Cortex of kidney (tissue), 1 donor: Measurements from ENCODE around the gene IDI1.
"Not testable (repeated sequence)": the region's sequence is repeated elsewhere in the genome, so short reads cannot be mapped to it uniquely, and the experiment has no call there.

Experiments used
- DNase-seq: peaks from one replicate; lab custom pipeline; 2025; lab: John Stamatoyannopoulos, UW

The IDI1 gene

DNA sequence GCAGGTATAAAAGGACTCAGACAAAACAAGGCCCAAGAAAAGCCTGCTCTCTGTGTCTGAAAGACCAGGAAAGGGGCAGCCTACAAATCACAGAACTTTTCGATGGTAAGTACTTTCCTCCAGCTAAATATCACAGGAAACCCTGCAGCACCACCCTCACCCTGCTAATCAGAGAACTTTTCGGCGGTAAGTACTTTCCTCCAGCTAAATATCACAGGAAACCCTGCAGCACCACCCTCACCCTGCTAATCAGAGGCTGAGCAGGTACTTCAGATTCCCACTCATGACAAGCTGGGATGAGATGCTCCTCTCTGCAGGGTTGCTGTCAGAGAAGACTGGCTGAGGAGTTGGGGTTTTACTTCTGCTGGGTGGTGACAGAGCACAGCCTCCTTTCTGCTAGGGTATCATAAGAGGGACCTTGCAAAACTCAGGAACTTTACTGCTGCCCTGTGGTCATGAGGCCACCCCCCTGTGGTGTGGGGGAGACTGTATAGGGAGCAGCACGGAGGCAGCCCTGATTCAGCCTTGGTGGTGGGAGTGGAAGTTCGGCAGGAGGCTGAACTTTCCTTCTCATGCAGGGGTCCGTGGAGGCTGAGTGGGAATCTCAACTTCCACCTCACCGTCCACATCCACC lies 14.4 kb upstream of the IDI1 start:
- no peak for DNase-seq

DNA sequence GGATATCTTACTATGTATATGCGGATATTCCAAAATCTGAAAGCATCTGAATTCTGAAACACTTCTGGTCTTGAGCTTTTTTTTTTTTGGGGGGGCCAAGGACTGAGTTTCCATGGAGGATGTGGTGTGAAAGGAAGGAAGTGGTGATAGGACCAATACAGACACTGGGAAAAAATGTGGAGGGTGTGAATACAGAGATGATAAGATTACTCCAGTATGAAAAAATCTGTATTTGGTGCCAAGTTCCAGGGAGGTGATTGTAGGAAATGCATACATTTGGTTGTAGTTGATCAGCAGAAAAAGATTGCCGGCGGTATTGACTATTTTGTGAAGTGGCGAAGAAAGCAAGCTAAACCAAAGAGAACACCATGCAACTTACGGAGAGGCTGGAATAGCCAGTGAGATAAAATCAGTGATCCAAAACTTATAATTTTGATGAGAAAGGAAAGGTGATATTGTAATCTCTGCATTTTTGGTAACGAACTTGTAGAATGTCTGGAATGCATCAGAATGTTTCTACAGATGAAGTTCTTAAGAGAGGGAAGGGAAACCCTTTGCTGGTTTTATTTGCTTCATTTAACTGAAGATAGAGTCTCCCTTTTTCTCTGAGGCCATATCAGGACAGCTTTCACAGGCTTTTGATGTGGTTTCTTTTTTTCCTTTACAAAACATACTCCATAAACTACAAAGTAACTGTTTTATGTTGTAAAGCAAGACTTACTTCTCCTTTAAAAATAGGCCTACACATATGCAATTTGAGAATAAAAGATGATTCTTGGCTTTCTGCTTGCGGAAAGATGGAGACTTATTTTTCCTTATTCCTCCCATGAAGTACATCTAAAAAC lies 13.2 kb upstream of the IDI1 start:
- DNase-seq = no peak

DNA sequence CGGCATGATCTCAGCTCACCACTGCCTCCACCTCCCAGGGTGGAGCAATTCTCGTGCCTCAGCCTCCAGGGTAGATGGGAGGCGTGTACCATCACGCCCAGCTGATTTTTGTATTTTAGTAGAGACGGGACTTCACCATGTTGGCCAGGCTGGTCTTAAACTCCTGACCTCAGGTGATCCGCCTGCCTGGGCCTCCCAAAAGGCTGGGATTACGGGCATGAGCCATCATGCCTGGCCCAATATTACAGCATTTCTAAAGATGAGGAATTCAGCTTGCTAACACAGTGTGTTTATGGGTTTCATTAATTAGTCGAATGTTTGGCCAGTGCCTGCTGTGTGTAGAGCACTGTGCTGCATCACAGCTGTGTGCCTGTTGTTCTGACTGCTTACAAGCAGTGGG lies 11.0 kb upstream of the IDI1 start:
- no peak for DNase-seq

GRCh38 chr10:1058017-1058416 lies 9.1 kb upstream of the IDI1 start:
- no peak for DNase-seq

DNA sequence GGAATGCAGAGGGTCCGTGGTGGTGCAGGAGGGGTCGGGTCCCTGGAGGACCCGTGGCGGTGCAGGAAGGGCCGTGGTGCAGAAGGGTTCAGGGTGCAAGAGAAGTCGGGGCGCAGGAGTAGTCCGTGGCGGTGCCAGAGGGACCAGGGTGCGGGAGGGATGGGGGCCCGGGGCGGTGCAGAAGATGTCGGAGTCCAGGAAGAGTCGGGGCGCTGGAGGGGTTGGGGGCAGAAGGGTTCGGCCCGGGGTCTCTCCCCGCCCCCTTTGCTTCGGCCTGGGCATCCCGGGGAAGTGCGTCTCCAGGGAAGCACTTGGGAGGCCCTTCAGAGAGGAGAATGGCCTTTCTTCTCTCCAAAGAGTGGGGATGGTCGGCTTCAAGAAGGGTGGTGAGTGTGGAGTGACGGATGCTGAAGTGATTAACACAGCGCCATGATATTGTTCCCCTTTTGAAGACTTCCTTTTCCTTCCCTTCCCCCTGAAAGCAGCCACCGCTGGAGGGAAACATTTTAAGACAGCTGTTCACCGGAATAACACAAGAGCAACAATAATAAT lies 8.3 kb upstream of the IDI1 start:
- DNase-seq = no peak

DNA sequence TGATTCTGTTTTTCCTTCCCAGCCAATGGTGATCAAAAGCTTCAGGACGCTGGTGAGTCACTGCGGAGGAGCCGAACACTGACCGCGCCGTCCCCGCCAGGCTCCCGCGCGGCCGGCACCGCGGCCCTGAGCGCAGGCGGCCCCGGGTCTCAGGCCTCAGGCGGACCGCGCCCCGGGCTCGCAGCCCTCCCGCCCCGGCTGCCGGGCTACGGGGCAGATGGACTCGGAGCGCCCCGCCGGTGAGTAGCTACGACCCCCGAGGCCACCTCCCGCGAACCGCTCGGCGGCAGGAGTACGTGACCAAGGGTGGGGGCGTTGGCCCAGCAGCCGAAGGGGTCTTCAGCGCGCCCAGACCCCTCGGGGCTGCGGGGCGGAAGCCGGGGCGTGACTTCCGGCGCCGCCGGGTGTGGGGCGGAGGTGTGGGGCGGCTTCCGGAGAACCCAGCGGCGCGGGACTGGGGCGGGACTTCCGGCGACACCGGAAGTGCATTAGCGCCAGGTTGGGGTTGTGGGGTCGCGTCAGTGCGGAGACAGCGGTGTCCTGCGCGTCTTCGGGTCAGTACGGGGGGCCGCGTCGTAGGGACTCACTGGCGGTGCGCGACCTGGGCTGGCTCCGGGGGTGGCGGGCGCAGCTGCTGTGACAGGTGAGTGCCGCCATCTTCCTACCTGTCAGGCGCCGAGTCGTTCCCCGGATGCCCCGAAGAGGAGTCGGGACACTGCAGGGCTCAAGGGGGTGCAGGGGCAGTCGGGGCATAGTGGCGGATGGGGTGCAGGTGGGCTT lies 7.6 kb upstream of the IDI1 start, which contains the start of gene WDR37:
TSS of gene WDR37 (plus strand) at position 60 of the 780 bp plus-strand sequence. CDS start 15,771 bp downstream, outside the sequence.
- no peak for DNase-seq

- no peak for DNase-seq
Observed at GRCh38 chr10:1054684-1055083, 5.8 kb upstream of the IDI1 start.

DNA sequence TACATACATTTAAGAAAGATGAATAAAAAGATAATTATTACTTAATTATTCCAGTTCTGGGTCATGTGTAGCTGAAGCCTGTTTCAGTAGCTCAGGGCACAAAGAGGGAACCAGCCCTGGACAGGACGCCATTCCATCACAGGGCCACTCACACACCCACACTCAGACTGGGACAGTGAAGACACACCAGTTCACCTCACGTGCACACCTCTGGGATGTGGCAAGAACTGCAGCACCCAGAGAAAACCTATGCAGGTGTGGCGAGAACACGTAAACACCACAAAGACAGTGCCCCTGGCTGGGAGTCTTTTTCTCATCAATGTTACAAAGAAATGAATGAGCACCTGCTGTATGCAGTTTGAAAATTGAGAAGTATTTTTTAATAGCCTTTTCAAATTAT lies 1.6 kb upstream of the IDI1 start:
- DNase-seq = no peak

DNA sequence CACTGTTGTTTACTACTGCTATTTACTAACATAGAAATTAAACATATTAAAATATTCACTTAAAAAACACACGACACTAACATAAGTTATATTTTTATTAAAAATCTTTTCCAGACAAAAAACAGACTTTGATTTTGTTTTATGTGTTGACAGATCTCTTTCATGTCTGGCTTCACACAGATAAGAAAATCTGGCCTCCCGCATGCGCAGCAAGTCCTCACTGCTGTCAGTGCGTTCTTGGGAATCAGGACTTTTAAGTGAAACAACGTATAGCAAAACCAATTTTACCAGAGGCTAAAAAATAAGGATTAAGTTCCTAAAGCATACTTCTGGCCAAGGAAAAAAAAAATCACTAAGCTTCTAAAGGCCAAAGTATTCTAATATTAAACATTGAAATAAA lies 1.2 kb upstream of the IDI1 start:
- no peak for DNase-seq

DNA sequence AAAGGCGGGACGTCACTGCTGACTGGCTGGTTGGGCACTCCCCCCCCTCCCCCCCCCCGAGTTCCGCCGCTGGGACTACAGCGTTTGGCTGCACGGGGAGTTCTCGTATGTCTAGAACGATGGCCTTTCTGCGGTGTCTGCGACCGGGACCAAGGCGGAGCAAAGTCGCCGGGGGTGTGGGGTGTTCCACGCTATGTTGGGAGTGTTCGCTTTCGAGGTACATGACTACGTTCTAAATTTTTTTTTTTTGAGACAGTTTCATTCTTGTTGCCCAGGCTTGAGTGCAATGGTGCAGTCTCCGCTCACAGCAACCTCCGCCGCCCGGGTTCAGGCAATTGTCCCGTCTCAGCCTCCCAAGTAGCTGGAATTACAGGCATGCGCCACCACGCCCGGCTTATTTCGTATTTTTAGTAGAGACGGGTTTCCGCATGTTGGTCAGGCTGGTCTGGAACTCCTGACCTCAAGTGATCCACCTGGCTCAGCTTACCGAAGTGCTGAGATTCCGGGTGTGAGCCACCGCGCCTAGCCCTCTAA lies 573 bp upstream of the IDI1 start:
- no peak for DNase-seq

GRCh38 chr10:1048349-1048731 lies 579 bp downstream of the IDI1 start:
- DNase-seq = no peak

DNA sequence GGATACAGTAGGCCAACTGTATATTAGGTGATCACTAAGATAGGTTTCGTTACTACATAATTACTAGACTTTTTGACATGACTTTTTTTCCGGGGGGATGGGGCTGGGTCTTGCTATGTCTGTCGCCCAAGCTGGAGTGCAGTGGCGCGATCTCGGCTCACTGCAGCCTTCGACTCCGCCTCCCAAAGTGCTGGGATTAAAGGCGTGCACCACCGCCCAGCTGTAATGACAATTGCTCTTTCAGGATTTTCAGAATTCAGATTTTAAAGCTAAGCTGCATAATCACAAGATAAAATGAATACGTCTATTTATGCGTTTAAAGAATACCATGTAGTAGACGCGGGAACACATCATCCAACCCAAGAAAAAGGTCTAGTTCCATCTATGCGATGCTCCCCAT lies 982 bp downstream of the IDI1 start:
- DNase-seq = no peak

DNA sequence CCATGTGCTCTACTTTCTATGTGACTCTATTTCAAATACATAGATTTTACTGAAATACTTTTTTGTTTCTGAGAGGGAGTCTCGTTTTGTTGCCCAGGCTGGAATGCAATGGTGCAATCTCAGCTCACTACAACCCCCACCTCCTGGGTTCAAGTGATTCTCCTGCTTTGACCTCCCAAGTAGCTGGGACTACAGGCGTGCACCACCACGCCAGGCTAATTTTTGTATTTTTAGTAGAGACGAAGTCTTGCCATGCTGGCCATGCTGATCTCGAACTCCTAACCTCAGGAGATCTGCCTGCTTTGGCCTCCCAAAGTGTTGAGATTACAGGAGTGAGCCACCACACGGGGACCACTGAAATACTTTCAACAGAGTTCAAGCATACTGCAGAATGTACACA lies 3.5 kb downstream of the IDI1 start:
- DNase-seq = no peak

- DNase-seq = no peak
Observed at GRCh38 chr10:1044964-1045363, 4.0 kb downstream of the IDI1 start.

DNA sequence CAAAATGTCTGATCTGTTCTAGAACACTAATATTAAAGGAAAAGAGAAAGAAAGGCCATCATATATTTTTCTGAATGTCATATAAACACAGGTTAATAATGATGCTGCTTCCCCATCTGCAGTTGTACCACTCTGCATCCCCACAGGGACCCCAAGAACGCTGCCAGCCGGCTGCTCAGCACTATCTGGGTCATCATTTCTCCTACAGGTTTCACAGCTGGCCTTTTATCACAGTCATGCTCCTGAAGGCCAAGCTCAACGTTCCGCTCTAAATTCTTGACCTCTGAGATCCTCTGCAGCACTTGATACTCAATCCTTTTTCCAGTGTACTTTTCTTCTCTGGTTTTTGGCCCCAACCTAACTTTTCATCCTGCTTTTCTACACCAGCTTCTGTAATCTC lies 4.8 kb downstream of the IDI1 start:
- DNase-seq = no peak

- no peak for DNase-seq
Observed at GRCh38 chr10:1043532-1043995, 5.4 kb downstream of the IDI1 start.

DNA sequence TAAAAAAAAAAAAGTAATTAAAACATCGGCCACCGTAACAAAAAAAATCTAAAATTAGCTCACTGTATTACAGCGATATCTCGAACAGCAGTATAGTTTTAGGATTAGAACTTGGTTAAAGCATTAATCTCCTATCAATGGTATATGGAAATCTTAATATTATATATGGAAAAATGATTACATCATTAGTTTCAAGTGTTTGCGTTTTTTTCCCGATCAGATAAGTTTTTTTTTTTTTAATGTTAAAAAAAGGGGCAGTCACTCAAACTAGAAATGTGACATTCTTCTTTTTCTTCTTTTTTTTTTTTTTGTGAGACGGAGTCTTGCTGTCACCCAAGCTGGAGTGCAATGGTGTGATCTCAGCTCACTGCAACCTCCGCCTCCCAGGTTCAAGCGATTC lies 7.4 kb downstream of the IDI1 start:
- no peak for DNase-seq

DNA sequence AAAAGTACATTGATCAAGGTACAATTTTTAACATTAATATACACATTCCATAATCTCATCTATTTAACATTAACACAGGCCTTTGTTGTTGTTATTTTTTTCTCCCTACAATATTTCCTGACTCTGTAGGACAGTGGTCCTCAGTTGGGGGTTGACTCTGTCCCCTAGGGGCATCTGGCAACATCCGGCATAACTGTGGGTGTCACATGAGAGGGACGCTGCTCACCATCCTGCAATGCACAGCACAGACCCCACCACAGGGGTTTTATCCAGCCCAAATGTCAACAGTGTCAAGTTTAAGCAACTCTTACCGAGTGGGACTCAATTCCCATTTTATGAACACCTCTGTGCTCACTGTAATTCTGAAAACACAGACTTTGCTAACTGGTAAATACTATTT lies 8.8 kb downstream of the IDI1 start:
- DNase-seq = no peak

- DNase-seq = not testable (repeated sequence)
Observed at GRCh38 chr10:1038769-1039168, 10.2 kb downstream of the IDI1 start.

- DNase-seq = no peak
Observed at GRCh38 chr10:1037098-1037497, 11.8 kb downstream of the IDI1 start.

- DNase-seq = no peak
Observed at GRCh38 chr10:1036341-1036791, 12.6 kb downstream of the IDI1 start.

DNA sequence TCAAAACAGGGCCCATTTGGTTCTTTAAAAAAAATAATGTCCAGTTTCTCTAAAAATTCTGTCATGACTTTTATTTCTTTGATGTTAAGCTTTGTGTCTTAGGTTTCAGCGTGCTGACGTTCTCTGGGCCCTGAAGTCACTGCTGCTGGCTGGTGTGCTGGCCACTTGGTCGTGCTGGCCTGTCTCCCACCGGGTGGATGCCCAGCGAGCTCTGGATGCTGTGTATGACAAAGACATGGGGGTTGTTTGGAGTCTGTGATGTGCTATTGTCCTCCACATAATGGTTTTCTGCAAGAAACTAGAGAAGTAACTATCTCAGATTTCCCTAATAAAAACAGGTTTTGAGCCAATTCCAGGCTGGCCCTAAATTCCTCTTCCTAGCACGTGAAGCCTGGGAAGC lies 13.7 kb downstream of the IDI1 start:
- no peak for DNase-seq
